K562 (cell line): ENCODE measurements around the gene ARHGAP26.

Experiments used
- CAMTA2 ChIP-seq: fragments of 250-450 bp; sonication (Bioruptor Pico); conservative IDR thresholded peaks from 2 replicates; pipeline ENCODE4 v1.5.1; 2022
- CTCF ChIP-seq, 3 experiments: IDR thresholded peaks in 2 of 3; conservative IDR thresholded peaks in 1 of 3; 2 replicates each; pipeline ENCODE4 v1.5.1; 2011 to 2012; ENCODE audit warnings: low read length in 3 of 3, mild to moderate bottlenecking in 3 of 3, control low read depth in 2 of 3, improper control_type of control experiment in 1 of 3, inconsistent platforms in 1 of 3, low read depth in 1 of 3, mixed read lengths in 1 of 3, moderate library complexity in 1 of 3; ENCODE audit not compliant: insufficient read depth in 2 of 3
- FOXK2 ChIP-seq, 2 experiments: fragments of 450-650 bp; IDR thresholded peaks in 1 of 2; conservative IDR thresholded peaks in 1 of 2; 2 replicates each; pipeline ENCODE4 v1.6.1; 2016; ENCODE audit warnings: low read depth in 2 of 2, mild to moderate bottlenecking in 1 of 2
- HDAC2 ChIP-seq: fragments of 450-650 bp; IDR thresholded peaks from 2 replicates; pipeline ENCODE4 v1.6.1; 2016; ENCODE audit warnings: mild to moderate bottlenecking
- HMGXB4 ChIP-seq: sonication (generic); formaldehyde crosslinking; IDR thresholded peaks from 2 replicates; pipeline ENCODE4 v1.8.1; 2023; ENCODE audit warnings: mild to moderate bottlenecking, missing genetic modification reagents
- L3MBTL2 ChIP-seq: fragments of 450-650 bp; IDR thresholded peaks from 2 replicates; pipeline ENCODE4 v1.6.1; 2016; ENCODE audit warnings: mild to moderate bottlenecking, moderate library complexity
- MAFF ChIP-seq: IDR thresholded peaks from 2 replicates; pipeline ENCODE4 v1.6.1; 2012; ENCODE audit warnings: low read length, improper control_type of control experiment
- MAFK ChIP-seq: IDR thresholded peaks from 2 replicates; pipeline ENCODE4 v1.6.1; 2011; ENCODE audit warnings: low read length, improper control_type of control experiment
- MTF1 ChIP-seq: fragments of 250-450 bp; sonication (Bioruptor Pico); IDR thresholded peaks from 2 replicates; pipeline ENCODE4 v1.9.0; 2021; ENCODE audit warnings: moderate library complexity, mild to moderate bottlenecking, inconsistent platforms, borderline replicate concordance
- NR1H2 ChIP-seq: sonication (generic); formaldehyde crosslinking; IDR thresholded peaks from 2 replicates; pipeline ENCODE4 v1.4.0; 2020; ENCODE audit warnings: mild to moderate bottlenecking, missing genetic modification reagents
- POLR2AphosphoS5 ChIP-seq: IDR thresholded peaks from 2 replicates; pipeline ENCODE4 v1.6.1; 2011; ENCODE audit warnings: mild to moderate bottlenecking, low read depth, low read length, moderate library complexity; ENCODE audit not compliant: control insufficient read depth, insufficient read depth
- SOX6 ChIP-seq: fragments of 450-650 bp; IDR thresholded peaks from 2 replicates; pipeline ENCODE4 v1.6.1; 2014; ENCODE audit warnings: mild to moderate bottlenecking
- SRSF1 ChIP-seq: fragments of 200-400 bp; formaldehyde crosslinking; IDR thresholded peaks from 2 replicates; pipeline ENCODE4 v1.6.1; 2017; ENCODE audit warnings: mild to moderate bottlenecking, low read depth, low read length, moderate library complexity
- ZNF121 ChIP-seq: sonication (generic); formaldehyde crosslinking; conservative IDR thresholded peaks from 2 replicates; pipeline ENCODE4 v1.8.0; 2022; ENCODE audit warnings: missing genetic modification reagents

DNA sequence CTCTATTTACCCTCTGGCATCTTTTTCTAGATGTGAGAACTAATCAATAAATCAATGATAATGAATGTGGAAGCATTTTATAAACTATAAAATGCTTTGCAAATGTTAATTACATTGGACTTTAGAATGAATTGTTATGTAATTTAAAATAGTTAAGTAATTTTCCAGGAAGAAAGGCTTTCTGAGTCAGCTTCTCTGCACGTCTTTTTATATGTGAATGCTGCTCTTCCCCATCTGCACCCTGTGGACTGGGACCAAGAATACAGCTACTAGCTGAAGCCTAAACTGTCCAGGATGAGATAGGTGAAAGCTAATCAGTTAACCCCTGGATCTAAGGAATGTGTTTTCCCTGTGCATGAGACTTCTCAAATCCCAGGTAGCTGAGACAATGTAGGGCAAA lies 340.4 kb downstream of the ARHGAP26 start:
- TF ChIP-seq MAFK (no peak), MTF1 (CRISPR knock-in tag) (no peak), HDAC2 (no peak), SOX6 (no peak), POLR2AphosphoS5 (no peak), HMGXB4 (CRISPR knock-in tag) (no peak), CAMTA2 (no peak), CTCF (IDR thresholded peaks at IDR 0.05 in 2 of 3, conservative IDR thresholded peaks at IDR 0.05 in 1 of 3; ENCODE audit: insufficient read depth in 2 of 3, low read depth in 1 of 3, low read length in 3 of 3) (no peak), MAFF (no peak), NR1H2 (no peak), SRSF1 (no peak), ZNF121 (CRISPR knock-in tag) (no peak), FOXK2 (conservative IDR thresholded peaks at IDR 0.05 in 1 of 2, IDR thresholded peaks at IDR 0.05 in 1 of 2; ENCODE audit: low read depth in 2 of 2) (no peak), L3MBTL2 (no peak)
